ENCODE data around the gene WNT11. TPM values are rescaled to one million over a fixed set of nuclear protein-coding genes. Genes with fewer than 3 reads are reported as not detected.

WNT11 gene
- total and polyA plus RNA-seq, 7 donors: 4.5 to 13.0 (median 6.5) TPM

- Histone ChIP-seq H3K9me3 (no peaks in the 10 kb centered on the region), H3K4me3 (peak overlapping the region; percentile 81), H3K4me1 (peaks cover 18% of the 10 kb centered on the region), H3K27me3 (ENCODE audit: insufficient read depth in 3 of 3, low read length in 2 of 3) (no peaks in the 10 kb centered on the region), H3K27ac (peak overlapping the region; percentile 84), H3K36me3 (ENCODE audit: insufficient read depth in 1 of 2, low read depth in 1 of 2) (no peaks in the 10 kb centered on the region)
- 0 to 1% (median 1%) methylated on average over 42 to 61 of the region's 61 CpGs for WGBS, 3 donors
- intact Hi-C loops (cut with DNase I): loop anchor here (2.0 to 5.0 kb wide), 6 partner anchors 25 to 473 kb away; no protein-coding TSS in a partner anchor
- TF ChIP-seq CTCF (IDR thresholded peaks at IDR 0.05): no peak
- peak; percentile 22 to 40 (median 34) for ATAC-seq
- peak; percentile 48 to 74 for DNase-seq
These were observed 3.2 kb upstream of the WNT11 start for GRCh38 chr11:76209375-76209972.

- intact Hi-C loops (cut with DNase I): loop anchor here (2.0 to 5.0 kb wide), 6 partner anchors 26 to 474 kb away; no protein-coding TSS in a partner anchor
- H3K4me1 ChIP-seq: peaks cover 18% of the 10 kb centered on the region
- H3K36me3 ChIP-seq (ENCODE audit: insufficient read depth in 1 of 2, low read depth in 1 of 2): no peaks in the 10 kb centered on the region
- DNase-seq (peak; percentile 88 to 93), ATAC-seq (peak; percentile 64 to 78 (median 72))
- H3K9me3 ChIP-seq: no peaks in the 10 kb centered on the region
- H3K27ac ChIP-seq: peak overlapping the region; percentile 84
- TF ChIP-seq CTCF (IDR thresholded peaks at IDR 0.05): peak; percentile 88
- 0 to 1% (median 0%) methylated on average over 76 to 79 of the region's 79 CpGs for WGBS, 3 donors
- H3K27me3 ChIP-seq (ENCODE audit: insufficient read depth in 3 of 3, low read length in 2 of 3): no peaks in the 10 kb centered on the region
- peak overlapping the region; percentile 81 for H3K4me3 ChIP-seq
These were observed 2.4 kb upstream of the WNT11 start for GRCh38 chr11:76208438-76209374.

- ATAC-seq (peak; percentile 75 to 81 (median 80)), DNase-seq (peak; percentile 85 to 90)
- Histone ChIP-seq H3K4me3 (peak overlapping the region; percentile 81), H3K27me3 (ENCODE audit: insufficient read depth in 3 of 3, low read length in 2 of 3) (no peaks in the 10 kb centered on the region), H3K9me3 (no peaks in the 10 kb centered on the region), H3K27ac (peak overlapping the region; percentile 84), H3K4me1 (peaks cover 18% of the 10 kb centered on the region), H3K36me3 (ENCODE audit: insufficient read depth in 1 of 2, low read depth in 1 of 2) (no peaks in the 10 kb centered on the region)
- intact Hi-C loops (cut with DNase I): loop anchor here (1.0 to 5.0 kb wide), 7 partner anchors 27 to 474 kb away; no protein-coding TSS in a partner anchor
- TF ChIP-seq CTCF (IDR thresholded peaks at IDR 0.05): peak; percentile 96
- 1 to 5% (median 1%) methylated on average over 35 to 55 of the region's 55 CpGs for WGBS, 3 donors
These were observed 1.5 kb upstream of the WNT11 start for GRCh38 chr11:76207642-76208401.

- intact Hi-C loops (cut with DNase I): loop anchor here in 1 of 2 donors (5.0 kb wide), 4 partner anchors 236 to 476 kb away; no protein-coding TSS in a partner anchor
- Histone ChIP-seq H3K36me3 (ENCODE audit: insufficient read depth in 1 of 2, low read depth in 1 of 2) (no peaks in the 10 kb centered on the region), H3K27me3 (ENCODE audit: insufficient read depth in 3 of 3, low read length in 2 of 3) (no peaks in the 10 kb centered on the region), H3K4me3 (peak overlapping the region; percentile 81), H3K9me3 (no peaks in the 10 kb centered on the region), H3K4me1 (peaks cover 17% of the 10 kb centered on the region), H3K27ac (no peak overlapping the region)
- TF ChIP-seq CTCF (IDR thresholded peaks at IDR 0.05): no peak
- WGBS, 3 donors: 25 to 46% (median 31%) methylated on average over 18 of the region's 18 CpGs
- no peak for ATAC-seq
- DNase-seq: no peak
These were observed 300 bp downstream of the WNT11 start for GRCh38 chr11:76206077-76206326.
